Upper lobe of left lung (tissue), 6 donors: ENCODE results near the gene FOXO6. TPM values are rescaled to one million over a fixed set of nuclear protein-coding genes. Genes with fewer than 3 reads are reported as not detected.

Source experiments
- ATAC-seq, 2 donors: fragments of 200-7000 bp; cut with Tn5 transposase; one replicate each; pipeline ENCODE4 v1.9.1; 2022; ENCODE audit warnings: mild to moderate bottlenecking in 2 of 2, moderate library complexity in 2 of 2; ENCODE audit not compliant: low FRiP score in 2 of 2
- DNase-seq, 2 donors: peaks; one replicate each; pipeline ENCODE4 v3.0.0-alpha.2; 2019 to 2020
- H3K27ac ChIP-seq, 4 donors: fragments of 200-600 bp; sonication (generic); one replicate each; pipeline ENCODE4 v1.5.1; 2016 to 2019
- H3K27me3 ChIP-seq, 4 donors: fragments of 200-600 bp; sonication (generic); one replicate each; pipeline ENCODE4 v1.5.1; 2017 to 2019
- H3K36me3 ChIP-seq, 4 donors: fragments of 200-600 bp; sonication (generic); one replicate each; pipeline ENCODE4 v1.5.1; 2016 to 2019
- H3K4me1 ChIP-seq, 4 donors: fragments of 200-600 bp; sonication (generic); one replicate each; pipeline ENCODE4 v1.5.1; 2018 to 2019
- H3K4me3 ChIP-seq, 4 donors: fragments of 200-600 bp; sonication (generic); one replicate each; pipeline ENCODE4 v1.5.1; 2017 to 2019; ENCODE audit warnings: mild to moderate bottlenecking in 2 of 4, moderate library complexity in 1 of 4
- H3K9me3 ChIP-seq, 4 donors: fragments of 200-600 bp; sonication (generic); one replicate each; pipeline ENCODE4 v1.5.1; 2018 to 2019
- CTCF ChIP-seq, 6 experiments: fragments of 450-650 bp in 4 of 6; fragments of 200-600 bp in 2 of 6; sonication (generic) in 2 of 6; IDR thresholded peaks; one replicate each; pipeline ENCODE4 v1.5.1; 2016 to 2019; ENCODE audit warnings: antibody characterized with exemption in 6 of 6
- EP300 ChIP-seq, 4 donors: sonication (generic); formaldehyde crosslinking; IDR thresholded peaks; one replicate each; pipeline ENCODE4 v1.5.1; 2017; ENCODE audit warnings: antibody characterized with exemption in 4 of 4, control low read depth in 2 of 4
- POLR2A ChIP-seq, 4 donors: fragments of 450-650 bp; IDR thresholded peaks; one replicate each; pipeline ENCODE4 v1.5.1; 2016 to 2017; ENCODE audit warnings: antibody characterized with exemption in 4 of 4, mild to moderate bottlenecking in 2 of 4
- POLR2AphosphoS5 ChIP-seq, 2 donors: sonication (generic); formaldehyde crosslinking; IDR thresholded peaks; one replicate each; pipeline ENCODE4 v1.5.1; 2017; ENCODE audit warnings: antibody characterized with exemption in 2 of 2
- WGBS, 2 donors: methylation state at CpG; one replicate each; pipeline ENCODE4 v1.1.5; 2017 to 2018; 5-methylcytosine and 5-hydroxymethylcytosine counted together
- total RNA-seq, 6 donors: library from RNA; depleted of rRNA in 4 of 6; stranded (reverse); fragments of >200 nt in 4 of 6; gene quantifications; one replicate each; pipeline versions ENCODE4 v1.1.0 to v1.2.1, GENCODE V29; 2016 to 2021
- donor health status: DM: no; HTN: no; CAD: no; lungs with moderate emphysema.
- donor health status: DM: no; HTN: yes; CAD: no; lungs with severe emphysema.

The FOXO6 gene
- total RNA-seq, 6 donors from 2014 or later = 0.31 to 1.2 (median 0.79) TPM

- H3K9me3 ChIP-seq = no peaks in the 10 kb centered on the region
- no peak for ATAC-seq
- no peaks in the 10 kb centered on the region for H3K27me3 ChIP-seq
- no peaks in the 10 kb centered on the region for H3K4me1 ChIP-seq
- 73 to 78% methylated on average over 15 of the region's 15 CpGs for WGBS, 2 donors
- H3K36me3 ChIP-seq = no peaks in the 10 kb centered on the region
- no peak for DNase-seq
- no peak for TF ChIP-seq EP300 (IDR thresholded peaks at IDR 0.05)
- TF ChIP-seq POLR2A (IDR thresholded peaks at IDR 0.05) = no peak
- TF ChIP-seq CTCF (IDR thresholded peaks at IDR 0.05) = no peak
- no peak for TF ChIP-seq POLR2AphosphoS5 (IDR thresholded peaks at IDR 0.05)
- no peak overlapping the region for H3K4me3 ChIP-seq
- no peak overlapping the region for H3K27ac ChIP-seq
Observed at GRCh38 chr1:41315146-41315822, 46.0 kb upstream of the FOXO6 start.

- Histone ChIP-seq H3K27me3 (no peaks in the 10 kb centered on the region), H3K4me1 (no peaks in the 10 kb centered on the region), H3K9me3 (no peaks in the 10 kb centered on the region), H3K36me3 (no peaks in the 10 kb centered on the region), H3K4me3 (no peak overlapping the region), H3K27ac (no peak overlapping the region)
- 77 to 90% methylated on average over 3 of the region's 3 CpGs for WGBS, 2 donors
- ATAC-seq = no peak
- TF ChIP-seq EP300 (IDR thresholded peaks at IDR 0.05) (no peak), CTCF (IDR thresholded peaks at IDR 0.05) (no peak), POLR2A (IDR thresholded peaks at IDR 0.05) (no peak), POLR2AphosphoS5 (IDR thresholded peaks at IDR 0.05) (no peak)
- DNase-seq = no peak
Observed at GRCh38 chr1:41315871-41316270, 45.4 kb upstream of the FOXO6 start.

- Histone ChIP-seq H3K4me1 (no peaks in the 10 kb centered on the region), H3K9me3 (no peaks in the 10 kb centered on the region), H3K27me3 (no peaks in the 10 kb centered on the region), H3K27ac (no peak overlapping the region), H3K4me3 (no peak overlapping the region), H3K36me3 (no peaks in the 10 kb centered on the region)
- WGBS, 2 donors = 84 to 92% methylated on average over 4 to 6 of the region's 6 CpGs
- no peak for TF ChIP-seq EP300 (IDR thresholded peaks at IDR 0.05)
- TF ChIP-seq POLR2A (IDR thresholded peaks at IDR 0.05) = no peak
- TF ChIP-seq POLR2AphosphoS5 (IDR thresholded peaks at IDR 0.05) = no peak
- TF ChIP-seq CTCF (IDR thresholded peaks at IDR 0.05) = no peak
- DNase-seq = no peak
- ATAC-seq = no peak
Observed at GRCh38 chr1:41317361-41317760, 43.9 kb upstream of the FOXO6 start.

- Histone ChIP-seq H3K27ac (no peak overlapping the region), H3K4me1 (no peaks in the 10 kb centered on the region), H3K4me3 (no peak overlapping the region), H3K9me3 (no peaks in the 10 kb centered on the region), H3K36me3 (no peaks in the 10 kb centered on the region), H3K27me3 (no peaks in the 10 kb centered on the region)
- WGBS, 2 donors = 94 to 100% methylated on average over 1 of the region's 1 CpG
- ATAC-seq (no peak), DNase-seq (no peak)
- TF ChIP-seq POLR2A (IDR thresholded peaks at IDR 0.05) (no peak), POLR2AphosphoS5 (IDR thresholded peaks at IDR 0.05) (no peak), CTCF (IDR thresholded peaks at IDR 0.05) (no peak), EP300 (IDR thresholded peaks at IDR 0.05) (no peak)
Observed at GRCh38 chr1:41318135-41318534, 43.1 kb upstream of the FOXO6 start.
